ENCODE data around the gene CIC.
A peak's percentile ranks its signal among the peaks of the same experiment; 100 is the strongest.
"Not testable (repeated sequence)": the region's sequence is repeated elsewhere in the genome, so short reads cannot be mapped to it uniquely, and the experiment has no call there.

Gene CIC

DNA sequence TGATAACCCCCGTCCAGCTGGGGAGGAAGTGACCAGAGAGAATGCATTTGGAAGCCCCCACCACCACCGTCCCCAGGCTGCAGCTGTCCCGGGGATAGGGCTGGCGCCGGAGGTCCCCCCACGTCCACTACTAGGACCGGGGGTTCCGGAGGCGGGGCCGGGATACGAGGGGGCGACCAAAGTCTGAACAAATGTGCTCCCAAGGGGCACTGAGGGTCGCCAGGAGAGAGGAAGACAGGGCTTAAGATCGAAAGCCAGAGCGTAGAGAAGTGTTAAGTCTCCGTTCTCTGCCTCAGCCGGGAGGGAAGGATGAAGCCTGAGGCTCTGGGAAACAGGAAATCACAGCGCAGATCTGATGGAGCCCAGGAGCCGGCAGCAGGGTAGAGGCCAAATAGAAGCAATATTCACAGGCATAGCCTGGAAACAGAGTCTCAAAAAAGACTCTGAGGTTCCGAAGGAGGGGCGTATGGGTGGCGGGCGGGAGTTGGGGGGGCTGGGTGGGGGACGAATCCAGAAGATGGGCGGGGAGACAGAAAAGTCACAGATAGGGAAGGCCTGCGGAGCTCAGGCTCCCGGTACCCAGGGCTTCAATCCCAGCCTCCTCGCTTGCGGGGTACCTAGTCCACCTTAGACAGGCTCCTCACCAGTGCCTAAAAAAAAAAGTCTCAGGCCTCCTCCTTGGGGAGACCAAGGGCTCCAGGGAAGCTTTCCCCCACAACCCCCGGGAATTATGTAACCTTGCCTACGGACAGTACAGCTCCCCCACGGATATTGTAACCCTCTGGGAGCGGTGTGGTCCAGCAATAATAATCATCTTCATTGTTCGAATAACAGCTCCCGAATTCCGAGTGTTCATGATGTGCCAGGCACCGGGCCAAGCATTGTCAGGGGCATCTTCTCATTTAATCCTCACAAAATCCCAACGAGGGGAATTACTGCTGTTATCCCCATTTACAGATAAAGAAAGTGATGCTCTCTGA lies 13.0 kb upstream of the CIC start:
- peak; percentile 37 for DNase-seq

GRCh38 chr19:42257842-42258241 lies 11.2 kb upstream of the CIC start:
- not testable (repeated sequence) for DNase-seq

GRCh38 chr19:42261763-42262162 lies 7.3 kb upstream of the CIC start:
- DNase-seq: no peak

GRCh38 chr19:42266105-42266504 lies 2.9 kb upstream of the CIC start:
- not testable (repeated sequence) for DNase-seq

- DNase-seq: not testable (repeated sequence)
Measured at GRCh38 chr19:42266928-42267603, 2.0 kb upstream of the CIC start.

DNA sequence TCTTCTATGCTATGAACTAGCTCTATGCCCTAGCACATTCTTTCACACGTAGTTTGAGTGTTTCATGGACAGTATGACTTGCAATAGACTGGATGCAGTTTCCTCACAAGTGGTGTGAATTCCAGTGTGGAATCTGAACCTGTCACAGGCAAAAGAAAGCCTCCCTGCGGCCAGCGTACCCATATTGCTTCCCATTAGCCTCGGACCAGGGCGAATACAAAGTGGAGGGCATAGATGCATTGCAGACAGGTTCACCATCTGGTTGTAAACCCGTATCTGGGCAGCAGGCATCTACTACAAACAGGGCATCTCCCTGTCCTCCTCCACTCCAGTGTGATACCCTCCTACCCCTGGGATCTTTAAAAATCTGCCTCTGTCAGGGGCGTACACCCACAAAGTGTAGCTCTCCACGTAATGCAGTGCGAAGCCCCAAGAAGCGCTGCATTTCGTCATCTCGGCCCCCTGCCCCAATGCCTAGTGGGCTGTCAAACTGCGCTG lies 1.4 kb upstream of the CIC start:
- DNase-seq: peak; percentile 20

DNA sequence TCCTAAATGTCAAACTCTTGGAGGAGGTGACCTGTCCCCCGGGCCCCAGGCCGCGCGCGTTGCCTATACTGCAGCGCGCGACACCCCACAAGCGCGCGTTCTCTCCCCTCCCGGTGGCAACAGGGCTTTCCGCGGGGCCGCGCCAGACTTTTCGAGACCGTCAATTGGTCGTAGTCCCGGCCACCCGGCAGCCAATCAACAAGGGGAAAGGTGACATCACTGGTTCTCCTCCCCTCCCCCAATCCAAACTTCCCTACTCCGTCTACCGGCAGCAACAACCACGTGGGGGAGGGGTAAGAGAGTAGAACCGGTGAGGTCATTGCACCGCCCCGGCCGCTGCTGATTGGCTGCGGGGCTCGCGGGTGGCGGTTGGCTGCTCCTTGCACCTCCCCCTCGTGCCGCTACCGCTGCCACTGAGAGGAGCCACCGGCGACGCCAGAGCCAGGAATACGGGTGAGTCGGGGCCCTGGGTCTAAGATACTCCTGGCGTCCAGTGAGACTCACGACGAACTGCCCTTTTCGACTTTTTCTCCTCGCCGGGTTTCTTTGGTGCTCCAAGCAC lies 829 bp upstream of the CIC start:
- peak; percentile 99 for DNase-seq

- DNase-seq: no peak
Measured at GRCh38 chr19:42269478-42270345, 660 bp downstream of the CIC start.

- DNase-seq: peak; percentile 31
Measured at GRCh38 chr19:42270346-42271044, 1.4 kb downstream of the CIC start.

GRCh38 chr19:42271045-42271419 lies 2.0 kb downstream of the CIC start:
- DNase-seq: no peak

GRCh38 chr19:42271861-42272534 lies 2.9 kb downstream of the CIC start:
- no peak for DNase-seq

GRCh38 chr19:42272535-42272897 lies 3.5 kb downstream of the CIC start:
- no peak for DNase-seq

GRCh38 chr19:42272989-42273406 lies 3.9 kb downstream of the CIC start:
- DNase-seq: no peak

DNA sequence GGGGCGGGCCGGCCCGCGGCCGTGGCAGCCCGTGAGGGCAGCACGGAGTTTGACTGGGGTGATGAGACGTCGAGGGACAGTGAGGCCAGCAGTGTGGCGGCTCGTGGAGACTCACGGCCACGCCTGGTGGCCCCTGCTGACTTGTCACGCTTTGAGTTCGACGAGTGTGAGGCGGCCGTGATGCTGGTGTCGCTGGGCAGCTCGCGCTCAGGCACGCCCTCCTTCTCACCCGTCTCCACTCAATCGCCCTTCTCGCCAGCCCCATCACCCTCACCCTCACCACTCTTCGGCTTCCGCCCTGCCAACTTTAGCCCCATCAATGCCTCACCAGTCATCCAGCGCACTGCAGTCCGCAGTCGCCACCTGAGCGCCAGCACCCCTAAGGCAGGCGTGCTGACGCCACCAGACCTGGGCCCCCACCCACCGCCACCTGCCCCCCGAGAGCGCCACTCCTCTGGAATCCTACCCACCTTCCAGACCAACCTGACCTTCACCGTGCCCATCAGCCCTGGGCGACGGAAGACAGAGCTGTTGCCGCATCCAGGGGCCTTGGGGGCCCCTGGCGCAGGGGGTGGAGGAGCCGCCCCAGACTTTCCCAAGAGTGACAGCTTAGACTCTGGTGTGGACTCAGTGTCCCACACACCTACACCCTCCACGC lies 4.5 kb downstream of the CIC start:
- no peak for DNase-seq

DNA sequence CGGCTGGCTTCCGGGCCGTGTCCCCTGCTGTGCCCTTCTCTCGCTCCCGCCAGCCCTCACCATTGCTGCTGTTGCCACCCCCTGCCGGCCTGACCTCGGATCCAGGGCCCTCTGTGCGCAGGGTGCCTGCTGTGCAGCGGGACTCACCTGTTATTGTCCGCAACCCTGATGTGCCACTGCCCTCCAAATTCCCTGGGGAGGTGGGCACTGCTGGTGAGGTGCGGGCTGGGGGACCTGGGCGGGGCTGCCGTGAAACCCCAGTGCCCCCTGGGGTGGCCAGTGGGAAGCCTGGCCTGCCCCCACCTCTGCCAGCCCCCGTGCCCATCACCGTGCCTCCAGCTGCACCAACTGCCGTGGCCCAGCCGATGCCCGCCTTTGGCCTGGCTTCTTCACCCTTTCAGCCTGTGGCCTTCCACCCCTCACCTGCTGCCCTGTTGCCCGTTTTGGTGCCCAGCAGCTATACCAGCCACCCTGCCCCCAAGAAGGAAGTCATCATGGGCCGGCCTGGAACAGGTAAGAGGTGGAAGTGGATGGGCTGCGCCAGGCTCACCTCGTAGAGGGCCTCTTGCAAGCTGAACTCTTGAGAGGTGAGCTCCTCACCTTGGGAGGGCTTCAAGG lies 5.1 kb downstream of the CIC start:
- no peak for DNase-seq

GRCh38 chr19:42275103-42275502 lies 6.1 kb downstream of the CIC start:
- no peak for DNase-seq

DNA sequence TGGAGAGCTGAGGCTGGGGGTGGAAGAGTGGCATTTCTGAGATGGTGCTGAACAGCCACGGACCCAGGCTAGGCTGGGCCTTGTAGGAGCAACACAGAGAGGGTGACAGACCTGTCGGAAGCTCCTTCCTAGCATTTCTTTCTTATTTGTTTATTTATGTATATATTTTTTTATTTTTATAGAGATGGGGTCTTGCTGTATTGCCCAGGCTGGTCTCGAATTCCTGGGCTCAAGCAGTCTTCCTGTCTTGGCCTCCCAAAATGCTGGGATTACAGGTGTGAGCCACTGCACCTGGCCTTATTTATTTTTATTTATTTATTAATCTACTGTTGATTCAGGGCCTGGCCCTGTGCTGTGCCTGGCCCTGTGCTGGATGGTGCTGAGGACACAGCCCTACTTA lies 6.5 kb downstream of the CIC start:
- no peak for DNase-seq

- DNase-seq: no peak
Measured at GRCh38 chr19:42276284-42276683, 7.2 kb downstream of the CIC start.

DNA sequence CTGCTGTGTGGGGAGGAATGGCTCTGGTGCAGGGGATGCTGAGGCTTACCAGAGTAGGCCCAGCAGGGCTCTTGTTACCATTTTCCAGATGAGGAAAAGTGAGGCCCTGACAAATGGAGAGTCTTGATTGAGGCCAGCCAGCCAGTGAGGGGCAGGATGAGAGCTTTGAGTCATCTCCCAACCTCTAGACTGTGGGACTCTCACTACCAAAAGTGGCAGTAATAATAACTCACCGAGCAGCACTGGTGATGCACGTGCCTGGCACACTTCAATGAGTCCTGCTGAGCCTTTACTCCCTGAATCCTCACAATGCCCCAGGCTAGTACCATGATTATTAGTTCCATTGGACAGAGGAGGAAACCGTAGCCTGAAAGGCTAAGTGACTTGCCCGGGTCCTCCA lies 7.8 kb downstream of the CIC start:
- no peak for DNase-seq

GRCh38 chr19:42277821-42278451 lies 8.9 kb downstream of the CIC start:
- DNase-seq: no peak

All from DMS79 treated with DMSO at 0.1 percent for 48 hours (cell line).